Ecto neural progenitor cell (in vitro differentiated cells): Measurements from ENCODE around the gene CCNC.

Source experiments
- DNase-seq: peaks from one replicate; pipeline ENCODE4 v3.0.0-alpha.2; 2018; ENCODE audit warnings: low spot score

Gene CCNC

DNA sequence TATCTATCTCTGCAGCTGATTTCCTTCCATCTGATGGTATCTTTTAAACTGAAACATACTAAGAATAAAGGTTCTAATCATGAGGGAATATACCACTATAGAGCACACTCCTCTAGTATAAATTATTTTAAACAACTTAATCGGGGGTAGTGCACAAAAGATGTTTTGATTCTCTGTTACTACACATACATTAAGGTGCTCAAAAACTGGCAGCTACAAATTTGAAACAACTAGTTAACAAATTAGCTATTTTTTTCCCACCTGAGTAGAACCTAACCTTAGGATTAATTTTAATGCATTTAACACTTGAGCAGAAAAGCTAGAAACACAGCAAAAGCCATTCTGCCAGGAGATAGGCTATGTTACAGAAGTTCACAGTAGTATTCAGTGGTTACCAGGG, 23.0 kb downstream of the CCNC start:
- no peak for DNase-seq

DNA sequence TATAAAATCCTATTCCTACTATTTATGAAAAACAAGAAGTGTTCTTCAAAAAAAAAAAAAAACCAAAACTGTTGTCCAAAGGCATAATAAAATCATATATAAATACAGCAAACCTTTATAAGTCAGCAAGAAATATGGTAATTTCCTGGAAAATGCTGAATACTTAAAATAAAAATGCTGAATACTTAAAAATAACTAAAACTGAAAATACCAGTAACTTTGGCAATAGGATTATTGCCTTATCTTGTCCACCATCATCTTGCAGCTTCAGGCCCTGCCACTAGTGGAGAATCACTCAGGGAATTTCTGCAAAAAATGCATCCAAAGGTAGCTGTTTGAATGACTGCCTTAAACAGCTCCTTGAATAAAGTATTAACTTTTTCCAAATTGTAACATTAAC, 24.5 kb downstream of the CCNC start:
- no peak for DNase-seq

DNA sequence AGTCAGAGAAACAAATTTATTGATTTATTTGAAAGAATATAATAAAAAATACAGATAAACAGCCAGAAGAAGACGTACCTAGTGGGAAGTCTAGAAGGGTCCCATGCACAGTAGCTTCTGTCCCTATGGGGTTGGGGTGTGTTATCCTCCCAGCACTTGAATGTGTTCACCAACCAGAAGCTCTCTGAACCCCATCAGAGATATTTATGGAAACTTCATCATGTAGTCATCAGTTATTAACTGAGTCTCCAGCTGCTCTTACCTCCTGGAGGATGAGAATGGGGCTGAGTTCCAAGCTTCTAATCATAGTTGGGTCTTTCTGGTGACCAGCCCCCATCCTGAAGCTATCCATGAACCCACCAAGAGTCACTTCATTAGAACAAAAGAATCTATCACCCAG, 37.8 kb downstream of the CCNC start:
- DNase-seq: no peak

DNA sequence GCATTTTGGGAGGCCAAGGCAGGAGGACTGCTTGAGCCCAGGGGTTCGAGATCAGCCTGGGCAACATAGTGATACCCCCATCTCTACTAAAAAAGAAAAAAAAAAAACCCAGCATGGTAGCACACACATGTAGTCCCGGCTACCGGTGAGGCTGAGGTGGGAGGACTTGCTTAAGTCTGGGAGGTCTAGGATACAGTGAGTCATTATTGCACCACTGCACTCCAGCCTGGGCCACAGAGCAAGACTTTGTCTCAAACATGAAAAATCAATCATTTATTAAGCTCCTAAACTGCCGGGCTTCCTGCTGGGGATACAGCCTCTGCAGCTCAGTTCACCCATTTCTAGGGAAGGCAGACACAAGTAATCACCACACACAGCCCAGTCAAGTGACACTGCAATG, 45.9 kb downstream of the CCNC start:
- no peak for DNase-seq

DNA sequence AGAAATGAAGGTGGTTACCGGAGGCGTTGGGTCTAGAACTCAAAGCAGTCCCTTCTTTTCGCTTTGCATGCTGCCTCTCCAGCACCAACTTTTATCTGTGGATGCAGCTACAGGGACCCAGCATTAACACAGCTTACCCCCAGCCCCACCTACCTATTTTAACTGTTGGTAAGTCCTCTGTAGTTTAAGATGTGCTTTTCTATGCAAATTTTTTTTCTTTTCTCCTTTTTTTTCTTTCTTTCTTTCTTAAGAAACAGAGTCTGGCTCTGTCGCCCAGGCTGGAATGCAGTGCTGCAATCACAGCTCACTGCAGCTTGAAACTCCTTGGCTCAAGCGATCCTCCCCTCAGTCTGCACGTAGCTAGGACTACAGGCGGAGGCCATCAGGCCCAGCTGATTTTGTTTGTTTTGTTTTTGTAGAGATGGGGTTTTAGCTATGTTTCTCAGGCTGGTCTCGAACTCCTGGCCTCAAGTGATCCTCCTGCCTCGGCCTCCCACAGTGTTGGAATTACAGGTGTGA, 46.8 kb downstream of the CCNC start:
- DNase-seq: no peak

DNA sequence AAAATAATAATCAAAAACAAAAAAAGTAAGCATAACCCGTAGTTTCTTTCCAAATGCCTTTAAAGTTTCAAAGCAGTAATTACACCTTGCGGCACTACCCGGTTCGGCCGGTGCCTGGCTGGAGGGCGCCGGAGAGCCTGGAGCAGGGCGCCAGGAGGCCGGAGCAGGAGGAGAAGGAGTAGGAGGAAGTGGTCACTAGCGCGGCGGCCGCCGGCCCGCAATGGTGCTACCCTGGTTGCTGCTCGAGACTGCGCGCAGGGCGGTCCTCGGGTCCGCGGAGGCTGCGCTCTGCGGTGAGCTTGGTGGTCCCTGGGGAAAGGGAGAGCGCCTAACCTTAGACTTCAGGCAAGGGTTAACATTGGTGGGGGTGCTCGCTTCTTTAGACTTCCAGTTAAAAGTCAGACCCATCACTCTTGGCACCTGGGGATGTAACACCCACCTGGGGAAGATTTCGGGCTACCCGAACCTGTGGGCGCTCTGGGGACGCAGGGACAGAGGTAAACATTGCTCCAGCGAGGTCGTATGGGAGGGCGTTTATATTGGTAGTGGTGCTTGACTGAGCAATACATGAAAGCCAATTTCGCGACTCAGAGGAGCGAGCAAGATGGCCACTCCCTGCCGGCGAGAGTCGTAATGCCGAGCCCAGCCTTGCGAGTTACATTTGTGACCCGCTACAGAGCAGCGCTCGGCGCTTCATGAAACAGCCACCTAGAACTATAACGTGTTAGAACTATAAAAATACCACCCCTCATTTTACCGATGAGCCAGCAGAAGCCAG, 47.4 kb downstream of the CCNC start:
- peak; percentile 87 for DNase-seq

DNA sequence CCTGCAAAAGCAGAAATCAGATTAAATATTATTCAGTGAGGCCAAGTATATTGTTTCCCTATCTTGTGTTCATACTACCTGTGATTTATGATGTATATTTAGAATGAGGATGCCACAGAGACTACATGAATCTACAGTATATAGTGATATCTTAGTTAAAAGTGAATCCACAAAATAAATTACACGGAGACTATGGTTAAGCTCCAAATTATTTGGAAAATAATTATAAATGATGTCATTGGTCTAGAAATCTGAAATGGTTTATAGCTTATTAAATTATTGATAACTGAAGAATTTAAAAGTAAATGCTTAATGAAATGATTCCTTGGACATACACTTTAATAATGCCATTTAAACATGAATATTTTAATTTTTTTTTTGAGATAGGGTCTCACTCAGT, 49.0 kb downstream of the CCNC start:
- DNase-seq: no peak

DNA sequence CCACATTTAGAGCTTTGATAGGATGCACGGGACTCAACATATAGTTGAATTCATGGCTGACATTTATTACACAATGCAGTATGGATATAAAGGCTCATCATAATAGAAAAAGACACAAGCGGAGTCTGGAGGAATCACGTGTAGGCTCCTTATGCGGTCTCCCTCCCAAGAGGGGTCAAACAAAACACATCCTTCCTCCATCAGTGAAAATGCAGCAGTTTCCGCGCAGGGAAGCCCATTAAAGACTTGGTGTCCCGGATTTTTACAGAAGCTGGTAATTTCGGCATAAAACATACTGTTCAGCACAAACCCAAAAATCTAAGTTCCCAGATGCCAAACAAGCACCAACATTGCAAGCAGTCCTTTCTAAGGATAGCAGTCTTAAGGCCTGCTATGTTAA, 54.4 kb downstream of the CCNC start:
- DNase-seq: no peak

DNA sequence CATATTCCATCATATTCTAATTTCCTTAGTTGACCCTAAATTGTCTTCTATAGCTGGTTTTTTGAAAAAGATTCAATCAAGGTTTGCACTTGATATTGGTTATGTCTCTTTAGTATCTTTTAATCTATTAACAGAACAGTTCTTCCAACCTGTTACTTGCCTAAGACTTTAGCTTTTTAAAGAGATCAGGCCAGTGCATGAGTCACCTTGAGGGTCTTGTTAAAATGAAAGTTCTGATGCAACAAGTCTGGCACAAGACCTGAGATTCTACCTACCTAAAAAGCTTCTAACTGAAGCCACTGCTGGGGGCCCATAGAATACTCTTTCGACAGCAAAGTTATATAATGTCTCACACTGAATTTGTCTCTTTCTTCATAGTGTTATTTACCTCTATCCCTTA, 56.4 kb downstream of the CCNC start:
- no peak for DNase-seq

DNA sequence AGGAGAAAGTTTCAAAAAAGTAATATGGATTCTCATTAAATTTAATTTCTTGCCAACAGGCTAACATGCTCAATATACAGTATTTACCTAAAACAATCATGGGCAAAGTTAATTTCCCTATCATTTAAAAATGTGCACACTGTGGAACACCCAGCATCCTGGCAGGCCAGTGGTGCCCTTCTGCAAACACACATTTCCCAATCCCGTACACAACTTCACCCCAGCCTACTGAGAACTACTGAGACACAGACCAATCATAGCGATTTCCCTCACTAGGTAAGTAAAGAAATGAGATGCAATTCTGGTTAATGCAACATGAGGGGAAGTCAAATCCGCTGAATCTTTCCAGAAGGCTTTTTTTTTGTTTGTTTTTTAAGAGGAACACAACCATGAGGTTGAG, 60.8 kb downstream of the CCNC start:
- no peak for DNase-seq

DNA sequence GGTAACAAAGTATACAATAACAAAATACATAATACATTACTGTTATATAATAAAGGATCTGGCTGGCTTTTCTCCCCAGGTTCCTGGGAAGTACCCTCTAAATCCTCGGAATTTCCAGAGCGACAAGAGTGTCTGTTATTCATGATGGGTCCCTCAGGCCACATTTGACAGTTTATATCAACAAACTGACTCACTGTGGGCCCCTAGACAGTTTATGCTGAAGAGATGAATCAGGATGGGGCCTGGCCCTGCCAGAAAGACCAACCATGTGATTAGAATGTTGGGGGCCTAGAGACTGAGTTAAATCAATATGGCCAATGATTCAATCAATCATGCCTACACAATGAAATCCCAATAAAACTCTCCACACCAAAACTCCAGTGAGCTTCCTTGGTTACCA, 66.7 kb downstream of the CCNC start:
- DNase-seq: no peak

DNA sequence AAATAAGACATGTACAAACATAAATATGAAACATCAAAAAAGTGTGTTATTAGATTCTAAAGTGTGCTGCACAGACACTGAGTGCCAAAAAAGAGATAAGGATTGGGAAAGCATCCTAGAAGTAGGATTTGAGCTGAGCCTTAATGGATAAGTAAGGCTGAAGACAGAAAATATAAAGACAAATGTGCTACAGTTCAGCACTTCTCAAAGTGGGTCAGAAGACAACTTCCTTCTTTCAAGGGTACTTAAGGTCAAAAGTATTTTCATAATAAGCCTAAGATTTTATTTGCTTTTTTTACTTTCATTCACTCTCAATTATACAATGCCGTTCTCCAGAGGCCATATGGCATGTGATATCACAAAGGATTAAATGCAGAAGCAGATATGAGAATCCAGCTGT, 70.0 kb downstream of the CCNC start:
- DNase-seq: no peak

DNA sequence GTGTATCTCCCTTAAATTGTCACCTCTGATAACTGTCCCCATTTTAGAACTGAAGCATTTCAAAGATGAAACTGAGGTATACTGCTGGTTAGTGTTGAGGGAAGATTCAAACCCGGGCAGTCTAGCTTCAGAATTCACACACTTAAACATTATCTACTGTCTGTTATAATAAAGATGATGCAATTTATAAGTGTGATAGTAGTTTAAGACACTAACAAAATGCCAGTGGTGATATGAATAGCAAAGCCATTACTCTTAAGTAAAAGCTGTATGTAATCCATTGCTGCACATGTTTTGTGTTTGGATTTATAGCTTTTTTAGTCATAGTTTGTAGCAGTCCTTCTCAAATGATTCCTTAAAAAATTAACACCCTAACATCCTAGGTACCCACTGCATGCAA, 73.0 kb downstream of the CCNC start:
- DNase-seq: no peak
